ENCODE measurements around the gene SMPD2.

Gene SMPD2

DNA sequence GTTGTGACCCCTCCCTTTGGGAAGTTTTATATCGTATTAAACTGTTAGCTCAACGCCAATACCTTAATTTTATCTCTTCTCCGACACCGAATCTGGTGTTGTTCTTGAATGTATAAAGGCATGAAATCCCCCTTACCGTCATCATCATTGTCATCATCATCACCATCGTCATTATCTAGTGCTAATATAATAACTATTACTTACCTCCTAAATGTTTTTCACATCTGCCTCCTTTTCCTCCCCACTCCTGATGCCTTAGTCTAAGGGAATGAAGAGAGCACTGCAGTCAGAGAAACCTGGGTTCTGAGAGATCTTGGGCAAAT lies 43.2 kb downstream of the SMPD2 start (continued):
- no peak for TF ChIP-seq PPARA (CRISPR knock-in tag; IDR thresholded peaks at IDR 0.05; ENCODE audit: borderline replicate concordance)
- TF ChIP-seq, protein P1, sequence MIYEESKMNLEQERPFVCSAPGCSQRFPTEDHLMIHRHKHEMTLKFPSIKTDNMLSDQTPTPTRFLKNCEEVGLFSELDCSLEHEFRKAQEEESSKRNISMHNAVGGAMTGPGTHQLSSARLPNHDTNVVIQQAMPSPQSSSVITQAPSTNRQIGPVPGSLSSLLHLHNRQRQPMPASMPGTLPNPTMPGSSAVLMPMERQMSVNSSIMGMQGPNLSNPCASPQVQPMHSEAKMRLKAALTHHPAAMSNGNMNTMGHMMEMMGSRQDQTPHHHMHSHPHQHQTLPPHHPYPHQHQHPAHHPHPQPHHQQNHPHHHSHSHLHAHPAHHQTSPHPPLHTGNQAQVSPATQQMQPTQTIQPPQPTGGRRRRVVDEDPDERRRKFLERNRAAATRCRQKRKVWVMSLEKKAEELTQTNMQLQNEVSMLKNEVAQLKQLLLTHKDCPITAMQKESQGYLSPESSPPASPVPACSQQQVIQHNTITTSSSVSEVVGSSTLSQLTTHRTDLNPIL (CRISPR knock-in tag; IDR thresholded peaks at IDR 0.05; ENCODE audit: low read depth) = no peak

DNA sequence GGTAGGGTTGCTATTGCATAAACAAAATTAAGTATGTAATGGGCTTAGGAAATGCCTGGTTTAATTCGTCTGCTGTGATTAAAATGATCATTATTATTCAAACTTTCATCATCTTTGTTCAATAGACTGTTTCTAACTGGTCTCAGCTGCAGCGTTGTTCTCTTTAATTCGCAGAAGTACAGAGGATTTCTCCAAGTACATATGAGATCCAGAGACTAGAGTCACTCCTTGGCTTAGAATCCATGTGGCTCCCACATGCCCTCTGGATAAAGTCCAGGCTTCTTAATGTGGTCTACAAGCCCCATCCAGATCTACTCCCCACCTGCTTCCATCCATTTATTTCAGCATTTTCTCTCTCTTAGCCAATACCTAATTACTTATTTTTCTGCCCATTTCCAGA lies 43.6 kb downstream of the SMPD2 start:
- TF ChIP-seq ZNF70 (CRISPR knock-in tag; IDR thresholded peaks at IDR 0.05) = no peak
- no peak for TF ChIP-seq ZFP30 (CRISPR knock-in tag; IDR thresholded peaks at IDR 0.05)
- ATAC-seq = no peak

DNA sequence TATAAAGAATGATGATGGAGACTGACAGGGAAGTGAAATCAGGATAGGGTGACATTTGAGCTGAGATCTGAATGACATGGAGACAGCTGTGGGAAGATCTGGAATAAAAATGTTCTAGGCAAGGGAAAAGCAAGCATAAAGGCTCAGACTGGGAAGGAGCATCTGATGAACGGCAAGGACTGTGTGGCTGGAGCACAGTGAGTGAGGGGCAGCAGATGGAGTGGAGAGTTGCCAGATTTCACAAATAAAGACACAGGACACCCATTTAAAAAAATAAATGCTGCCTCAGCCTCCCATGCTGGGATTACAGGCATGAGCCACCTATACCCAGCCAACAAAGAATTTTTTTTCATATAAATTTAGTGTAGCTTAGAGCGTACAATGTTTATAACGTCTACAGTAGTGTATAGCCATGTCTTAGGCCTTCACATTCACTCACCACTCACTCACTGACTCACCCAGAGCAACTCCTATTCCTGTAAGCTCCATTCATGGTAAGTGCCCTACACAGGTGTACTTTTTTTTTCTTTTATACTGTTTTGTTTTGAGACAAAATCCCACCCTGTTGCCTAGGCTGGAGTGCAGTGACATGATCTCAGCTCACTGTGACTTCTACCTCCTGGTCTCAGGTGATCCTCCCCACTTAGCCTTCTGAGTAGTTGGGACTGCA lies 44.9 kb downstream of the SMPD2 start:
- TF ChIP-seq SNAI2 (CRISPR knock-in tag; IDR thresholded peaks at IDR 0.05) (no peak), ZNF565 (CRISPR knock-in tag; conservative IDR thresholded peaks at IDR 0.05; ENCODE audit: low read depth) (no peak), PPARA (CRISPR knock-in tag; IDR thresholded peaks at IDR 0.05; ENCODE audit: borderline replicate concordance) (no peak), TCF4 (CRISPR knock-in tag; IDR thresholded peaks at IDR 0.05; ENCODE audit: borderline replicate concordance) (no peak), ZNF8 (CRISPR knock-in tag; IDR thresholded peaks at IDR 0.05) (no peak), ZNF70 (CRISPR knock-in tag; IDR thresholded peaks at IDR 0.05) (no peak), OSR1 (CRISPR knock-in tag; IDR thresholded peaks at IDR 0.05) (no peak), ARNTL (CRISPR knock-in tag; IDR thresholded peaks at IDR 0.05; ENCODE audit: borderline replicate concordance, low read depth) (no peak), ZFP30 (CRISPR knock-in tag; IDR thresholded peaks at IDR 0.05) (no peak), ESRRG (CRISPR knock-in tag; IDR thresholded peaks at IDR 0.05) (no peak), RARB (CRISPR knock-in tag; IDR thresholded peaks at IDR 0.05) (no peak), ISL1 (CRISPR knock-in tag; IDR thresholded peaks at IDR 0.05) (no peak), GLIS3 (CRISPR knock-in tag; IDR thresholded peaks at IDR 0.05) (no peak), ZFP3 (CRISPR knock-in tag; IDR thresholded peaks at IDR 0.05) (no peak), TOX (CRISPR knock-in tag; IDR thresholded peaks at IDR 0.05; ENCODE audit: borderline replicate concordance) (no peak), BACH2 (CRISPR knock-in tag; IDR thresholded peaks at IDR 0.05; ENCODE audit: borderline replicate concordance) (no peak)
- TF ChIP-seq, protein P2, sequence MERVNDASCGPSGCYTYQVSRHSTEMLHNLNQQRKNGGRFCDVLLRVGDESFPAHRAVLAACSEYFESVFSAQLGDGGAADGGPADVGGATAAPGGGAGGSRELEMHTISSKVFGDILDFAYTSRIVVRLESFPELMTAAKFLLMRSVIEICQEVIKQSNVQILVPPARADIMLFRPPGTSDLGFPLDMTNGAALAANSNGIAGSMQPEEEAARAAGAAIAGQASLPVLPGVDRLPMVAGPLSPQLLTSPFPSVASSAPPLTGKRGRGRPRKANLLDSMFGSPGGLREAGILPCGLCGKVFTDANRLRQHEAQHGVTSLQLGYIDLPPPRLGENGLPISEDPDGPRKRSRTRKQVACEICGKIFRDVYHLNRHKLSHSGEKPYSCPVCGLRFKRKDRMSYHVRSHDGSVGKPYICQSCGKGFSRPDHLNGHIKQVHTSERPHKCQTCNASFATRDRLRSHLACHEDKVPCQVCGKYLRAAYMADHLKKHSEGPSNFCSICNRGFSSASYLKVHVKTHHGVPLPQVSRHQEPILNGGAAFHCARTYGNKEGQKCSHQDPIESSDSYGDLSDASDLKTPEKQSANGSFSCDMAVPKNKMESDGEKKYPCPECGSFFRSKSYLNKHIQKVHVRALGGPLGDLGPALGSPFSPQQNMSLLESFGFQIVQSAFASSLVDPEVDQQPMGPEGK (CRISPR knock-in tag; IDR thresholded peaks at IDR 0.05; ENCODE audit: borderline replicate concordance) = no peak
- TF ChIP-seq, protein P3, sequence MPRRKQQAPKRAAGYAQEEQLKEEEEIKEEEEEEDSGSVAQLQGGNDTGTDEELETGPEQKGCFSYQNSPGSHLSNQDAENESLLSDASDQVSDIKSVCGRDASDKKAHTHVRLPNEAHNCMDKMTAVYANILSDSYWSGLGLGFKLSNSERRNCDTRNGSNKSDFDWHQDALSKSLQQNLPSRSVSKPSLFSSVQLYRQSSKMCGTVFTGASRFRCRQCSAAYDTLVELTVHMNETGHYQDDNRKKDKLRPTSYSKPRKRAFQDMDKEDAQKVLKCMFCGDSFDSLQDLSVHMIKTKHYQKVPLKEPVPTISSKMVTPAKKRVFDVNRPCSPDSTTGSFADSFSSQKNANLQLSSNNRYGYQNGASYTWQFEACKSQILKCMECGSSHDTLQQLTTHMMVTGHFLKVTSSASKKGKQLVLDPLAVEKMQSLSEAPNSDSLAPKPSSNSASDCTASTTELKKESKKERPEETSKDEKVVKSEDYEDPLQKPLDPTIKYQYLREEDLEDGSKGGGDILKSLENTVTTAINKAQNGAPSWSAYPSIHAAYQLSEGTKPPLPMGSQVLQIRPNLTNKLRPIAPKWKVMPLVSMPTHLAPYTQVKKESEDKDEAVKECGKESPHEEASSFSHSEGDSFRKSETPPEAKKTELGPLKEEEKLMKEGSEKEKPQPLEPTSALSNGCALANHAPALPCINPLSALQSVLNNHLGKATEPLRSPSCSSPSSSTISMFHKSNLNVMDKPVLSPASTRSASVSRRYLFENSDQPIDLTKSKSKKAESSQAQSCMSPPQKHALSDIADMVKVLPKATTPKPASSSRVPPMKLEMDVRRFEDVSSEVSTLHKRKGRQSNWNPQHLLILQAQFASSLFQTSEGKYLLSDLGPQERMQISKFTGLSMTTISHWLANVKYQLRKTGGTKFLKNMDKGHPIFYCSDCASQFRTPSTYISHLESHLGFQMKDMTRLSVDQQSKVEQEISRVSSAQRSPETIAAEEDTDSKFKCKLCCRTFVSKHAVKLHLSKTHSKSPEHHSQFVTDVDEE (CRISPR knock-in tag; IDR thresholded peaks at IDR 0.05) = no peak
- TF ChIP-seq, protein P1 (CRISPR knock-in tag; IDR thresholded peaks at IDR 0.05; ENCODE audit: low read depth) = no peak
- TF ChIP-seq, protein P4, sequence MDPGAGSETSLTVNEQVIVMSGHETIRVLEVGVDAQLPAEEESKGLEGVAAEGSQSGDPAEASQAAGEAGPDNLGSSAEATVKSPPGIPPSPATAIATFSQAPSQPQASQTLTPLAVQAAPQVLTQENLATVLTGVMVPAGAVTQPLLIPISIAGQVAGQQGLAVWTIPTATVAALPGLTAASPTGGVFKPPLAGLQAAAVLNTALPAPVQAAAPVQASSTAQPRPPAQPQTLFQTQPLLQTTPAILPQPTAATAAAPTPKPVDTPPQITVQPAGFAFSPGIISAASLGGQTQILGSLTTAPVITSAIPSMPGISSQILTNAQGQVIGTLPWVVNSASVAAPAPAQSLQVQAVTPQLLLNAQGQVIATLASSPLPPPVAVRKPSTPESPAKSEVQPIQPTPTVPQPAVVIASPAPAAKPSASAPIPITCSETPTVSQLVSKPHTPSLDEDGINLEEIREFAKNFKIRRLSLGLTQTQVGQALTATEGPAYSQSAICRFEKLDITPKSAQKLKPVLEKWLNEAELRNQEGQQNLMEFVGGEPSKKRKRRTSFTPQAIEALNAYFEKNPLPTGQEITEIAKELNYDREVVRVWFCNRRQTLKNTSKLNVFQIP (CRISPR knock-in tag; IDR thresholded peaks at IDR 0.05; ENCODE audit: borderline replicate concordance, low read depth) = no peak
- ATAC-seq = no peak

DNA sequence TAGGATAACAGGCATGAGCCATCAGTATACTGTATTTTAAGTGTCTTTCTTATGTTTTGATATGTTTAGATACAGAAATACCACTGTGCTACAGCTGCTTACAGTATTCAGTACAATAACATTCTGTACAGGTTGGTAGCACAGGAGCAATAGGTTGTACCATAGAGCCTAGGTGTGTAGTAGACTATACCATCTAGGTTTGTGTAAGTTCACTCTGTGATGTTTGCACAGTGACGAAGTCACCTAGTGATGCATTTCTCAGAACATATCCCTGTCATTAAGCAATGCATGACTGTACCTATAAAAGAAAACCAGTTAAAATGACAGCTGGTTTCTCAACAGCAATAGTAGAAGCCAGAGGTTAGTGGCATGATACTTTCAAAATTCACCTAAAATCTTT lies 45.5 kb downstream of the SMPD2 start:
- no peak for ATAC-seq
- no peak for TF ChIP-seq ZNF70 (CRISPR knock-in tag; IDR thresholded peaks at IDR 0.05)
- TF ChIP-seq ARNTL (CRISPR knock-in tag; IDR thresholded peaks at IDR 0.05; ENCODE audit: borderline replicate concordance, low read depth) = no peak
- no peak for TF ChIP-seq SNAI2 (CRISPR knock-in tag; IDR thresholded peaks at IDR 0.05)
- no peak for TF ChIP-seq ZNF8 (CRISPR knock-in tag; IDR thresholded peaks at IDR 0.05)
- TF ChIP-seq RARB (CRISPR knock-in tag; IDR thresholded peaks at IDR 0.05) = no peak
- no peak for TF ChIP-seq GLIS3 (CRISPR knock-in tag; IDR thresholded peaks at IDR 0.05)
- no peak for TF ChIP-seq ZC3H10 (CRISPR knock-in tag; IDR thresholded peaks at IDR 0.05)
- no peak for TF ChIP-seq ESRRG (CRISPR knock-in tag; IDR thresholded peaks at IDR 0.05)
- TF ChIP-seq ZFP3 (CRISPR knock-in tag; IDR thresholded peaks at IDR 0.05) = no peak
- no peak for TF ChIP-seq OSR1 (CRISPR knock-in tag; IDR thresholded peaks at IDR 0.05)
- no peak for TF ChIP-seq ISL1 (CRISPR knock-in tag; IDR thresholded peaks at IDR 0.05)
- TF ChIP-seq CSDC2 (CRISPR knock-in tag; IDR thresholded peaks at IDR 0.05) = no peak
- TF ChIP-seq TCF4 (CRISPR knock-in tag; IDR thresholded peaks at IDR 0.05; ENCODE audit: borderline replicate concordance) = no peak
- no peak for TF ChIP-seq ZFP30 (CRISPR knock-in tag; IDR thresholded peaks at IDR 0.05)
- TF ChIP-seq, protein P3 (CRISPR knock-in tag; IDR thresholded peaks at IDR 0.05) = no peak
